ENCODE data around the gene TMC1.

The TMC1 gene

GRCh38 chr9:72791436-72791835, 270.0 kb downstream of the TMC1 start:
- Histone ChIP-seq H3K4me2 (ENCODE audit: insufficient read depth, low read length) (no peak overlapping the region), H2AFZ (ENCODE audit: low read depth, low read length) (no peak overlapping the region), H3K27me3 (ENCODE audit: insufficient read depth, low read length, poor library complexity) (peaks cover 3% of the 10 kb centered on the region), H3K4me1 (ENCODE audit: insufficient read depth, low read length) (no peaks in the 10 kb centered on the region), H3K79me2 (ENCODE audit: insufficient read depth, low read length) (no peaks in the 10 kb centered on the region), H3K27ac (ENCODE audit: low read length) (no peak overlapping the region), H3K9ac (ENCODE audit: low read depth, low read length) (no peak overlapping the region), H3K36me3 (ENCODE audit: insufficient read depth, low read length) (no peaks in the 10 kb centered on the region), H4K20me1 (ENCODE audit: insufficient read depth, low read length) (no peaks in the 10 kb centered on the region), H3K4me3 (ENCODE audit: low read depth in 1 of 2, low read length in 2 of 2) (no peak overlapping the region), H3K9me3 (ENCODE audit: insufficient read depth, low read length, severe bottlenecking) (no peaks in the 10 kb centered on the region)
- TF ChIP-seq CTCF (IDR thresholded peaks at IDR 0.05; ENCODE audit: borderline replicate concordance, extremely low read depth, low read length, poor library complexity, severe bottlenecking) (no peak), EZH2 (IDR thresholded peaks at IDR 0.05; ENCODE audit: borderline replicate concordance, low read depth, low read length, severe bottlenecking) (no peak)
- no peak for ATAC-seq (ENCODE audit: insufficient read depth, low read depth)
- DNase-seq = no peak

- ATAC-seq (ENCODE audit: insufficient read depth, low read depth) (no peak), DNase-seq (no peak)
- Histone ChIP-seq H3K4me2 (ENCODE audit: insufficient read depth, low read length) (no peak overlapping the region), H3K27ac (ENCODE audit: low read length) (no peak overlapping the region), H3K27me3 (ENCODE audit: insufficient read depth, low read length, poor library complexity) (no peaks in the 10 kb centered on the region), H3K9me3 (ENCODE audit: insufficient read depth, low read length, severe bottlenecking) (no peaks in the 10 kb centered on the region), H3K4me1 (ENCODE audit: insufficient read depth, low read length) (no peaks in the 10 kb centered on the region), H2AFZ (ENCODE audit: low read depth, low read length) (no peak overlapping the region), H3K9ac (ENCODE audit: low read depth, low read length) (no peak overlapping the region), H3K4me3 (ENCODE audit: low read depth in 1 of 2, low read length in 2 of 2) (no peak overlapping the region), H3K36me3 (ENCODE audit: insufficient read depth, low read length) (no peaks in the 10 kb centered on the region), H3K79me2 (ENCODE audit: insufficient read depth, low read length) (no peaks in the 10 kb centered on the region), H4K20me1 (ENCODE audit: insufficient read depth, low read length) (no peaks in the 10 kb centered on the region)
- no peak for TF ChIP-seq CTCF (IDR thresholded peaks at IDR 0.05; ENCODE audit: borderline replicate concordance, extremely low read depth, low read length, poor library complexity, severe bottlenecking)
- no peak for TF ChIP-seq EZH2 (IDR thresholded peaks at IDR 0.05; ENCODE audit: borderline replicate concordance, low read depth, low read length, severe bottlenecking)
These were observed 273.5 kb downstream of the TMC1 start for GRCh38 chr9:72794946-72795345.

- H3K9ac ChIP-seq (ENCODE audit: low read depth, low read length) = no peak overlapping the region
- H3K79me2 ChIP-seq (ENCODE audit: insufficient read depth, low read length) = no peaks in the 10 kb centered on the region
- no peaks in the 10 kb centered on the region for H3K27me3 ChIP-seq (ENCODE audit: insufficient read depth, low read length, poor library complexity)
- no peak overlapping the region for H2AFZ ChIP-seq (ENCODE audit: low read depth, low read length)
- ATAC-seq (ENCODE audit: insufficient read depth, low read depth) (no peak), DNase-seq (no peak)
- no peaks in the 10 kb centered on the region for H3K9me3 ChIP-seq (ENCODE audit: insufficient read depth, low read length, severe bottlenecking)
- H4K20me1 ChIP-seq (ENCODE audit: insufficient read depth, low read length) = no peaks in the 10 kb centered on the region
- H3K36me3 ChIP-seq (ENCODE audit: insufficient read depth, low read length) = no peaks in the 10 kb centered on the region
- TF ChIP-seq EZH2 (IDR thresholded peaks at IDR 0.05; ENCODE audit: borderline replicate concordance, low read depth, low read length, severe bottlenecking) = no peak
- TF ChIP-seq CTCF (IDR thresholded peaks at IDR 0.05; ENCODE audit: borderline replicate concordance, extremely low read depth, low read length, poor library complexity, severe bottlenecking) = no peak
- H3K4me2 ChIP-seq (ENCODE audit: insufficient read depth, low read length) = no peak overlapping the region
- no peak overlapping the region for H3K27ac ChIP-seq (ENCODE audit: low read length)
- no peak overlapping the region for H3K4me3 ChIP-seq (ENCODE audit: low read depth in 1 of 2, low read length in 2 of 2)
- H3K4me1 ChIP-seq (ENCODE audit: insufficient read depth, low read length) = no peaks in the 10 kb centered on the region
These were observed 279.1 kb downstream of the TMC1 start for GRCh38 chr9:72800328-72800994.
